ENCODE data around the gene ATP2B2. TPM values are rescaled to one million over a fixed set of nuclear protein-coding genes. Genes with fewer than 3 reads are reported as not detected.

The ATP2B2 gene
- total RNA-seq, 1 experiment from 2014 or later = 0.03 TPM

DNA sequence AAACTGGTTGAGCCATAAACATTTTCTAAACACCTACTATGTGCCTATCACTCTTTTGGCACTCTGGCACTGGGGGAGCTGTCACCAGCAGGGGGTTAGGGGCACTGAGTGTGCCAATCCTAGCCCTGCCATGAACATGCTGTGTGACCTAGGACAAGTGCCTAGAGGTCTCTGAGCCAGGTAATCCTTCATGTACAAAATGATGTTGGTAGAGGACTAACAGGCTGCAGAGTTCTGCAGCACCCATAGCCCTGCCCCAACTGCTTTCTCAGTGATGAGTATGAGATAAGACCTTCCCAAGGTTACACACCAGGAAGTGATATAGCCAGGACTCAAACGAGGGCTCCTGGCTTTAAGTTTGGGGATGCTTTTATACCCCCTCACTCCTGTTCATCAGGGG, 99.6 kb downstream of the ATP2B2 start:
- DNase-seq (ENCODE audit: low read depth) = no peak

DNA sequence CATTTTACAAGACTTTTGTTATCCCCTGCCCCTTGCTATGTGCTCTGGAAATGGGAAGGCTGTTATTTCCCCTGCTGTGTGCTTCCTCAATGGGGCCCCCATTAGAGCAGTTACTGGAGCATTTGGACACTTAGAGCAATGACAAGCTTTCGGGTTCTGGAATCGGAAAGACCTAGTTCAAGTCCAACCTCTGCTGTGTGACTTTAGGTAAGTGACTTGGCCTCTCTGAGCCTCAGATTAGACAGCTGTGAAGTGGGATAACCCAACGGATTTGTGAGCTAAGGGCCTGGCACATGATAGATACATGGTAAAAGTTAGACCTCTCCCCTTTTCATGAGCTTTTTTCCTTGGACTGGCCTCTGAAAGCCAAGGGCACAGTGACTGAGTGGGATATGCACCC, 100.5 kb downstream of the ATP2B2 start:
- no peak for DNase-seq (ENCODE audit: low read depth)

DNA sequence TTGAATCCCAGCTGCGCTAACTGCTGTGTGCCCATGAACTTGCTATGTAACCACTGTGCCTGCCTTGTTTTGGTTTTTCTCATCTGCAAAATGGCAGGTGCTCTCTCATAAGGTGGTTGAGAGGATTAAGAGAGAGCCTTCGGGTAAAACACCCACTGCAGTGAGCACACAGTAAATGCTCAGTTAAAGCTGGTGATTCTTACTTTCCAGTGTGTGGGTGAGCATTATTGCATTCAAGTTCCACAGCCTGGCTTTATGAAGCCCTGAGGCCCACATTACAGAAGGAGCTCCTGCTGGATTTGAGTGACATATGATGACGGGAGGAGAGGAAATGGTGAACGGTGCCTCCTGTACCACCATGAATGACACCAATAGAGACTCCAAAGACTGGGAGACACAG, 101.0 kb downstream of the ATP2B2 start:
- no peak for DNase-seq (ENCODE audit: low read depth)

DNA sequence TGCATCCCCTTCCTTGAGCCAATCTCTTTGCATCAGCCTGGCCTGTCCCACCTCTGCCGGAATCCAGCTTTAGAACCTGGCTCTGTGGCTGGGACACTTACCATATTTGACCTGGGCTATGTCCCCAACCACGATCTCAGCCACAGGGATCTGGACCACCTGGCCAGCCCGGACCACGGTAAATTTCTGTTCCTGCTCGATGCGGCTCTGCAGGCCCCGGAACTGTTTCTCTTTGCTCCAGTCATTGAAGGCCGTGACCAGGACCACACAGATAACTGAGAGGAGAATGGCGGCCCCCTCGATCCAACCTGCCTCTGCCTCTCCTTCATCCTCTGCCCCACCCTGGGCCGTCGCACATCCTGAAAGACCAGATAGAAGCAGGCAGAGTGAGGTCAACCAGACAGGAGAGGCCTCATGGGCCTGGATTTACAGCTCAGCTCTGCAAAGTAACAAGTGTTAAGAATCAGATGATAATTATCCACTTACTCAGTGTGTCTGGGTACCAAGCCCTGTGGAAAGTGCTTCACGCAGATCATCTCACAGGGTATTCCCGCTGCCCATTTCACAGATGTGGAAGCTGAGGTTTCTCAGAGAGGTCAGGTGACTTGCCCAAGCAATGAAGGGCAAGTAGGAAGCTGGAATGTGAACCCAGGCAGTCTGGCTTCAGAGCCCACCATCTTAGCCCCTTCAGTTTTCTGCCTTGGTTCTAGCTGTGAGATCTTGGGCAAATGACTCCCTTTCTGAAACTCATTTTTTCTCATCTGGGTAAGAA, 103.2 kb downstream of the ATP2B2 start:
- no peak for DNase-seq (ENCODE audit: low read depth)

DNA sequence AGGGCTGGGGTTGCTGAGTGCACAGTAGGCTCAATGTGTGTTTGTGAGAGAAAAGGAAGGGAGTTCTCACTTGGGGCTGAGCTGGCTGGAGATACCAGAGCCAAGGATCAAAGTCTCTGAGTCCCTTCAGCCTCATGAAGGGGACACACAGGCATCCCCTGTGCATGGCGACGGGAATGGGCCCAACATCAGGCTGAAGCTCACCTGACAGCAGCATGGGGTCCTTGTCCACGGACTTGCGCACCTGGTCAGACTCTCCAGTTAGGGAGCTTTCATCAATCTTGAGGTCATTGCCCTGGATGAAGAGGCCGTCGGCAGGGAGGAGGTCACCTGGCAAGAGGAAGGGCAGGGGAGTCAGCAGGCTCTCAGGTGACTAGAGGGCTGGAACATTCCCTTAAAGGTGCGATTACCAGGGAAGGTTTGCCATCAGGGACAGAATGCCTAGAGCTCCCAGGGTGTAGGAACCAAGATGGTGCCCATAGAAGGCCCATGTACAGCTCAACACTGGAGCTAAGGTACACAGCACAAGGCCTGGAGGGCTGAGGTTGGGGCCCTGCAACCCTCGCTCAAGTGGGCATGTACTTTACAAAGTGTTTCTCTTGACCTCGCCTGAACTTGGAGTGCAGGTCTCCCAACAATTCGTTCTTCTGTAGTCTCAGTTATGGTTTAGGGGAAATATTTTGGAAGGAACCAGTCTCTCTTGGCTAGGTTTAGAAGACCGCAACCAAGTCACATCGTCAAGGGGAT, 104.5 kb downstream of the ATP2B2 start:
- DNase-seq (ENCODE audit: low read depth) = no peak

DNA sequence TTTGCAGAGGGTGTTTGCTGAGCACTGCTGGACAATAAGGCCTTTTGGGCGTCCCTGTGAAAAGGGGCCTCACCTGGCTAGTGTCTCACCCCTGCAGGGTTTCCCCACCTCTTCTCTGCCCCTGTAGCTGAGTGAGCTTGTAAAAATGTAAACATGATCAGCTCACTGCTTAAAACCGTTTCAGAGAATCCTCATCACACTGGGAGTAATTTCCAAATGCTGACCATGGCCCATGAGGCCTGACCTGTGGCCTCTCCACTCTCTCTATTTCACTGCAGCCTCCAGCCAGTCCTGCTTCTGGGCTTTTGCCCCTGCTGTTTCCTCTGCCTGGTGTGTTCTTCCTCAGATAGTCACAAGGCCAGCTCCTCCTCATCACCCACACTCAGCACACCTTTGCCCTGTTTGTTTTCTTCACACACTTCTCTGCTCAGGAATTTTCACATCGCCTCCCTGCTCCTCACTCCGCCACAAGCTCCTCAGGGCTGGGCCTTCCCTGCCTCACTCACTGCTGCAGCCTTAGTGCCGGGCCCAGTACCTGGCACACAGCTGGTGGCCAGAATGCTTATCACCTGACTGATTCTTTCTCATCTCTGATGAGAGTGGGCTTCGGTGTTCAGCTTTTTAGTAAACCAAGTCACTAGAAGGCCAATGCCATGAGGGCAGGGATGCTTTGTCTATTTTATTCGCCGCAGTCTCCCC, 105.2 kb downstream of the ATP2B2 start:
- no peak for DNase-seq (ENCODE audit: low read depth)

DNA sequence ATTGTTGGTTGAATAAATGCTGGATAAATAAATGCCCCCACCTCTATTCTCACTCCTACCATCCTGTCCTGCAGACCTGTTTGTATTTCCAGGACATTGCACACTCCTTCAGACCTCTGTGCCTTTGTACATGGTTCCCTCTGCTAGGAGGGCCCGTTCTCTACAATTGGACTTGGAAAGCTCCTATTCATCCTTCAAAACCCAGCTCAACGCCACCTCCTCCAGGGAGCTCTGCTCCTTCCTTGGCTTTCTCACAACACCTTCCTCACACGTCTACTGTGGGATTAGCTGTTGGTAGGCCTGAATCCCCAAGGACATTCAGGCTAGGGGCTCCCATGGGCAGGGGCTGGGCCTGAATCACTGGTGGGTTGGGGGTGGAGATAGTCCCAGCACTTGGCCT, 105.8 kb downstream of the ATP2B2 start:
- no peak for DNase-seq (ENCODE audit: low read depth)

DNA sequence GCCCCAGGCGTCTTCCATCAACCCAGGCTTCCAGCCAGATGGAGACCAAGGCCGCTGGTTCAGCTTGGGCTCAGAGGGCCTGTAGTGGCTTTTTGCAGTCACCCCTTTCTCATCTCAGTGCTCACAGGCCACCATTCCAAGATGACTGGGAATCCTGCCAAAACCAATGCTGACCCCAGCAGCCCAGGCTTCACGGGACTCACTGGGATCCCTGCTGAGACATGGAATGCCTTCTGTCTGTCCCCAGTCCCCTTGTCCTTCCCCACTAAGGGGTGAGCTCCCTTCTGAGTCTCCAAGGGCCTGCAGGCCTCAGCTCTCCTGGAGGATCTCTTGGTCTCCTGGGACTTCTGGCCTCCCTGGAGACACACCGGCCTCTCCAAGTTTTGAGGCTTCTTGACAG, 107.0 kb downstream of the ATP2B2 start:
- DNase-seq (ENCODE audit: low read depth) = no peak

DNA sequence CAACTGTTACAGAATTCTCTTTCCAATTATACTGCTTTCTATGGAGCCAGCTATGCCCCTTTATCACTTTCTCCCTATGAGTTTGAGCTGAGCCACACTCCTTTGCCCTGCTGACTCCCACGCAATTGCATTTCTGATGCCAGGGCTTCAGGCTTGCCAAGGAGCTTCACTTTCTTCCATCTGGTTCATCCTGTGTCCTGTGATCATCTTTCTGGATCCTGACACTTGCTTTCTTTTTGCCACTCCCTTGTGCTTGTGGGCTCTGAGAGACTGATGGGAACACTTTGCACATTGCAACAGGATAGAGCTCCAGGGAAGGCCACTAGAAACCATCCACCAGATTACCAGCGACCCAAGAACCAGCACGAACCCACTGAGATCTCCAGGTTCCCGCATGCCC, 107.5 kb downstream of the ATP2B2 start:
- no peak for DNase-seq (ENCODE audit: low read depth)

DNA sequence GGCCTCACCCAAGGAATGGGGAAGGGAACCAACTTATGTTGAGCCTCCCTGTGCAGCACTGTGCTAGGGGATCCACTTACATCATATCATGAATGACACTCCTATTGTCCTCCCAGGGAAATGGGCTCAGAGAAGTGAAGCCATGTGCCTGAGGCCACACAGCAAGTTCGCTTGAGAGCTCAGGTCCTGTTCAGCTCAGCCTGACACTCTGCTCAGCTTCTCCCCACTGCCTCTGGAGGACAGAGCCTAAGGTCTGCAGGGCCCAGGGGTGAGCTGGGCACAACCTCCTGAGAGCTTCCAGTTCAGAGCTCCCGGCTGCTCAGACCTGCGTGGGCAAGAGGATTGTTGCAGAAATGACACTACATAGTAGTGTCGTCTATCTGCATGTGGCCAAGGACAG, 108.5 kb downstream of the ATP2B2 start:
- DNase-seq (ENCODE audit: low read depth) = no peak

DNA sequence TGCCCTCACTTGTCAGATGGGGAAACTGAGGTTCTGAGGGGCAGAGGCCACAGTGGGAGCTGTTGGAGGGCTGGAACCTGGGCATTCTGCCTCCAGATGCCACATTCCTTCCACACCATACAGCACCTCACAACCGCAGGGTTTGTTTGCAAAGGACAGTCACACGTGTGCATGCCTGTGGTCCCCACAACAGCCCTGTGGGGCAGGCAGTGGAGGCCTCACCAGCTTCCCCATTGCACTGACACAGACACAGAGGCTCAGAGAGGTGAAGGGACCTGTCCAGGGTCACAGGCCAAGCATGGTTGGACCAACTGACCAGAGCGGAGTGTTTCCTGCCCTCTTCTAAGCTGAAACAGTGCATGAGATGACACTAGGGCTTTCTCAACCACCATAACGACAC, 109.3 kb downstream of the ATP2B2 start:
- no peak for DNase-seq (ENCODE audit: low read depth)

DNA sequence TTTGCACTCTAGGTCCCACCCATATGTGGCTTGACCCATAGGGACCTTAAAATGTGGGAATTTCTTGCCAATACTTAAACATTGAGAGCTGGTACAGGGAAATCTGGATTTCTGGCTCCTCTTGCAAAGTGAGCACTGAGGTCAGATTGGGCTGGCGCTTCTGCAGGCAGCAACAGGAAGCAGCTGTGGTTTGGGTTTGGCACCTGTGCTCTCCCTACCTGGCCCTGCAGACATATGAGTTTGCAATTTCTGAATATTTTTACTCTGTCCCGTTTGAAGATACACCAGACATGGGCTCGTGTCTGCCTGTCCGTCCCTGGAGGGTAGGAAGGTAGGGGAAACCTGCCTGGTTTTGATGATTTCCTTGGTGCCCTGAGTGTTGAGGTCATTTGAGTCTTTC, 109.7 kb downstream of the ATP2B2 start:
- no peak for DNase-seq (ENCODE audit: low read depth)

DNA sequence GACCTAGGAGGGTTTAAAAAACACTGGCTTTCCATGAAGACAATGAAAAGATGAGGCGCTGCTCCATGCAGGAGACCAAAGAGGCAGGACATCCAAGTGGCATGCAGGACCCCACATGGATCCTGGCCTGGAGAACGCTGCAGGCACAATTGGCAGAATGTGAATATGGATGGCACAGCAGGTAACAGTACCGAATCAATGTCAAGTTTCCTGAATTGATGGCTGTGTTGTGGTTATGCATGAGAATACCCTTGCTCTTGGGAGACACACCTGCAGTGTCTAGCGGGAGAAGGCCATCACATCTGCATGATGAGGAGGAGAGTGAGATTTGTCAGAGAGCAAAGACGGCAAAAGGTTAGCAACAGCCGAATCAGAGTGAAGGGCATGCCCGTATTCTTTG, 110.2 kb downstream of the ATP2B2 start:
- DNase-seq (ENCODE audit: low read depth) = no peak

DNA sequence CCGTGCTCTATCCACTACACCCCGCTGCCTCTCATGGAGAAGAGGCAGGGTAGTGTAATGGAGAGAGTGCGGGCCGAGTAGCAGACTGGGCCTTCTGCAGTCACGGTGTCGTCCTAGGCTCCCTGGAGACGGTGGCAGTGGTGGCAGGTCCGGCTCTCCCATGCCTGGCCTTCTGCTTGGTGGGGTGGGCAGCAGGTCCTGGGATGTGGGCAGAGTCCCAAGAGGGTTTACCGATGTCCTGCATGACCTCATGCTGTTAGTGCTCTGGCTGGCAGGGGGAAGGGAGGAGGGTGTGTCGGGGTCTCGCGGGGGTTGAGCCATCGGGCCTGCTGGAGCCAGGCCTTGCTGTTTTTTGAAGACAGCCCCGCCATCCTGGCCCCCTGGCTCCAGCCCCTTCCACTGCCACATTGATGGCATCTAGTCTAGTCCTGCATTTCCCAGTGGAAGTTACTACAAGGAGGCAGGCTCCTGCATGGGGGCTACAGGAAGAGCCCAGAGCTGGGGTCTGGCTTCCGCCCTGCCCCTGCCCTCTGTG, 110.8 kb downstream of the ATP2B2 start:
- DNase-seq (ENCODE audit: low read depth) = no peak

DNA sequence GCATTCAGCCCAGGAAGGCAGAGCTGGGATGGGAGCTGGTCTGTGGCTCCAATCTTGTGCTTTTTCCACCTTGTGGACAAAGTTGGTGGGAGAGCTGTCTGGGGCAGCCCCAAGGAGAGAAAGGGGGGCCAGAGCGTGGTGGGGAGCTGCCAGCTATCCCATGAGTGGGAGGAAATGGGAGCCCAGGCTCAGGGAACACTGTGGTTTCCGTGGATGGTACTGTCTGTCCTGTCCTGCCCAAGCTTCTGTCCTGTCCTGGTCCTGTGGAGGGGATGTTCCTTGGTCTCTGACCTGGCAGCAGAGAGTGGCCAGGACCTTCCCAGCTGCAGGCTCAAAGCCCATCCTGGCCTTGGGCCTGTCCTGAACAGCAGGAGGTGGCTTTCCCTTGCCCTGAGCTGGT, 111.9 kb downstream of the ATP2B2 start:
- DNase-seq (ENCODE audit: low read depth) = no peak

DNA sequence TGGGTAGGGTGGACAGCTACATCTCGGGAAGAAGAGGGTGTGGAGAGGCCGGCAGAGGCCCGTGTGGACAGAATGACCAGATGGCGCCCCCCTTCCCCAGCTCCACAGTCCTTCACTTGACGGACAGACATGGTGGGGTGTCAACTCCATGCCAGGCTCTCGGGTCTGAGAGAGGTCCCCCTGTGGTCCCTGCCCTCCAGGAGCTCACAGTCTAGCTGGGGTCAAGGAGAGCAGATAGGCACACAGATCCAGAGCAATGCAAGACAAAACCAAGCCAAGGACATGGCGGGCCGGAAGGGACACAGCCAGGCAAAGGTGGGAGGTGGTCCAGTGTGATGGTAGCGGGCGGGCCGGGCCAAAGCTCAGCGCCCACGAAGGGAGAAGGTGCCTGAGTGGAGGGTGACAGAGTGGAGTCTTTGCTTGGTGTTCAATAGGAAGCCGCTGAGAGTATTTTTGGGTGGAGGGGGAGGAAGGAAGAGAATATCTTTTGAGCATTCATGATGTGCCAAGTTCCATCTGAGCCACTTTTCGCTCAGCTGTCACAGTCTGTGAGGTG, 112.4 kb downstream of the ATP2B2 start:
- no peak for DNase-seq (ENCODE audit: low read depth)

DNA sequence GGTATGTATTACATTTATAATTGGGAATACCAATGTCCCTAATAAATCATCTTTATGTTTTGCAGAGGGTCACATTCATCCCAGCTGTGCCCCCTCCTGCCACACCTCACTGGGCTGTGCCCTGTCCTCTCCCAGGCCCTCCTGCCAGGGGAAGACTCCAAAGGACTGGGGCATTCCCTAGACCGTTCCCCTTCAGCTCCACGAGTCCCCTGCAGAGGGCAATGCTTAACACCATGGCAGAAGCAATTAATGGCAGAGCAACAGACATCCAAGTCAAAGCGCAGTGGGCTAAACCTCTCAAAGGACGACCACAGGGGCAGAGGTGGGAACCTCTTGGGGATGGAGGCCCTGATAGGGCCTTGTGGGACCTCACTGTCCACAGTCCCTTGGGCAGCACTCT, 113.1 kb downstream of the ATP2B2 start:
- DNase-seq (ENCODE audit: low read depth) = no peak

DNA sequence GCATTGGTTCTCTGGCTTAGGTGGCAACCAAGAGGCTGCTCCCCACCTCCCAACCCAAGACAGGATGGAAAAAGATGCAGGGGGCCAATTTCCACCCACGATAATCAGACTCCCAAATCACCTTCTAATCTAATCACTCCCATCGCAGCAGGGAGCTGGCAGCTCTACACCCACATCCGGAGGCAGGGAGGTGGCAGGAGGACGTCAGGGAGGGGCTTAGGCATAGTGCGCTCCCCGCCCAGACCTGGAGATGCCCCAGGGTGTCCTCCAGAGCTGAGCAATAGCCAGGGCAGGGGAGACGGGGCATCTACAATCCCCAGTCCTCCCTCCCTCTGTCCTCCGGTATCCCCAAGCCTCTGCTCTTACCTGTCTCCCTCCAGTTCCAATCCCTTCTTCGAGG, 114.0 kb downstream of the ATP2B2 start:
- no peak for DNase-seq (ENCODE audit: low read depth)

DNA sequence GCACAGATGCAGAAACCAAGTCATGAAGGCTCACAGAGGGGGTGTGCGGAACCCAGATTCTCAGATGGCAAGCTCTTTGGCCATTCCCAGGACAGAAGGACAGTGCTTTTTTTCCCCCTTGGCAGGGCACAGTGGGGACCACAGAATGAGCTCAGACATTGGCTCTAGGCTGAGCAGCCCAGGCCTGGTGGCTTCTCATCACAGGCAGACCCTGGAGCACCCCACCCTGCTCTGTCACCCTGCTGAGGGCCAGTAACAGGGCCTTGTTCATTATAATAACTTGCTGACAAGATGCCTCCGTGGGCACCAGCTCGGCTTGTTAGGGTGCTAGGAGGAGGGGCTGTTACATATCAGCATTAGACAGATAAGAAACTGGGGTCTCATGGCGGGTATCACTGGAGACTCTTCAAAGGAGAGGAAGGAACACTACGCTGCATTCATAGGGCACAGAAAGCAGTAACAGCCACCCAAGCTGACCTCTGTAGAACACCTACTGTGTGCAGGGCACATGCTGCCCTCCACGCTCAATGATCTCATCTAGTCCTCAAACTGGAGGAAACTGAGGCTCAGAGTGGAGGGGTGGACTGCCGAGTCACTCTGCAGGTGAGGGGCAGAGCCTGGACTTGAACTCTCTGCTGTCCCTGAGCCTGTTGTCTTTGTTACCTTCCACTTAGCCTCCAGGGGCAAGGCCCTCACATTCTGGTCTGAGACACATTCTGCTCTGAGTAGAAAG, 114.6 kb downstream of the ATP2B2 start:
- no peak for DNase-seq (ENCODE audit: low read depth)

DNA sequence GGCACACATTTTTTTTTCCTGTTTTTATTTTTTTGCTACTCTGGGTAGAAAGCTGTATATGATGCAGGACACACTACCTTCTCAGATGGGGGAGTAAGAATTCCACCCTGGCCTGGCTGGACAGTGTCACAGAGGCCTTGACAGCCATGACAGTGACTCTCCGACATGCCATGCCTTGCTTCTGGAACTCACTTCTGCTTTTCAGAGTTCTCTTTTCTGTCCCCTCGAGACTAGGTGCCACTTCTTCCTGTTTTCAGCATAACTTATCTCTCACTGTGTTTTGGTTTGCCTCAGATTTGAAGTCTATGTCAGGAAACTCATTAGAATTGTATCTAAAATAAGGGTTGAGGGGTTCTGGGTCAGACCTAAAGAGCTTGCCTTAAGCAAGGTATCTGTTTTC, 115.4 kb downstream of the ATP2B2 start:
- no peak for DNase-seq (ENCODE audit: low read depth)

DNA sequence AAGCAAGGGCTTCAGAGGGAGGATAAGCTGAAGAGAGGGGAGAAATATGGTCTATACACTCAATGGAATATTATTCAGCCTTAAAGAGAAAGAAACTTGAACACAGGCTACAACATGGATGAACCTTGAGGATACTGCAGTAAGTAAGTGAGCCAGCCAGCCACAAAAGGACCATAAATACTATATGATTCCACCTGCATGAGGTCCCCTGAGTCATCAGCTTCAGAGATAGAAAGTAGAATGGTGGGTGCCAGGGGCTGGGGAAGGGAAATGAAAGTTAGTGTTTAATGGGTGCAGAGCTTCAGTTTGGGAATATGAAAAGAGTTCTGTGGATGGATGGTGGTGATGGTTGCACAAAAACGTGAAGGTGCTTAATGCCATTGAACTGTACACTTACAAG, 116.0 kb downstream of the ATP2B2 start:
- DNase-seq (ENCODE audit: low read depth) = no peak
